Measurements from ENCODE around the gene NOX5.

- TF ChIP-seq CTCF (IDR thresholded peaks at IDR 0.05) (no peak), POLR2A (IDR thresholded peaks at IDR 0.05) (no peak), EP300 (IDR thresholded peaks at IDR 0.05) (no peak), POLR2AphosphoS5 (IDR thresholded peaks at IDR 0.05) (no peak)
Observed at GRCh38 chr15:68967948-68968347, 46.5 kb upstream of the NOX5 start.
